Body of pancreas (tissue), 4 donors: Measurements from ENCODE around the gene VPS37B. TPM values are rescaled to one million over a fixed set of nuclear protein-coding genes. Genes with fewer than 3 reads are reported as not detected.
A peak's percentile ranks its signal among the peaks of the same experiment; 100 is the strongest.

ENCODE experiments used
- ATAC-seq: fragments of 150-250 bp; one replicate; pipeline ENCODE4 v1.9.1; 2016
- DNase-seq, 4 donors: peaks; one replicate each; pipeline ENCODE4 v3.0.0-alpha.2; 2019
- H3K27ac ChIP-seq, 4 donors: fragments of 200-600 bp; sonication (generic); 1 replicate in 3 of 4; 2 replicates in 1 of 4; pipeline versions ENCODE4 v1.5.1 to v1.6.1; 2016 to 2019; ENCODE audit warnings: mild to moderate bottlenecking in 1 of 4, mixed read lengths in 1 of 4, moderate library complexity in 1 of 4
- H3K27me3 ChIP-seq, 2 donors: fragments of 200-600 bp; sonication (generic); one replicate each; pipeline ENCODE4 v1.6.0; 2016; ENCODE audit warnings: mild to moderate bottlenecking in 1 of 2
- H3K36me3 ChIP-seq, 2 donors: fragments of 200-600 bp; sonication (generic); replicated peaks in 1 of 2; 2 replicates each; pipeline ENCODE4 v1.5.1; 2016; ENCODE audit warnings: low read depth in 2 of 2; ENCODE audit not compliant: insufficient read depth in 1 of 2
- H3K4me1 ChIP-seq: fragments of 200-600 bp; sonication (generic); one replicate; pipeline ENCODE4 v1.6.0; 2016
- H3K4me3 ChIP-seq, 2 donors: fragments of 200-600 bp; sonication (generic); 1 replicate in 1 of 2; 2 replicates in 1 of 2; pipeline ENCODE4 v1.5.1; 2016 to 2019
- H3K9me3 ChIP-seq, 3 donors: fragments of 200-600 bp; sonication (generic); 1 replicate in 2 of 3; 2 replicates in 1 of 3; pipeline ENCODE4 v1.5.1; 2016
- POLR2A ChIP-seq, 3 donors: fragments of 450-650 bp; IDR thresholded peaks; one replicate each; pipeline ENCODE4 v1.6.1; 2016; ENCODE audit warnings: antibody characterized with exemption in 3 of 3, mild to moderate bottlenecking in 2 of 3
- WGBS, 2 donors: methylation state at CpG; one replicate each; pipeline ENCODE4 v1.1.5; 2017; 5-methylcytosine and 5-hydroxymethylcytosine counted together
- intact Hi-C: fragments of 100-400 bp; cut with DNase I; formaldehyde crosslinking; loops from one replicate; pipeline ENCODE4 v1.15.1; 2023
- total RNA-seq, 2 donors: library from RNA; depleted of rRNA; stranded (reverse); fragments of >200 nt; gene quantifications; one replicate each; pipeline ENCODE4 v1.1.0, GENCODE V29; 2016
- TF ChIP-seq, protein P1 (sequence below), 7 experiments: fragments of 450-650 bp in 4 of 7; fragments of 200-600 bp in 3 of 7; sonication (generic) in 3 of 7; IDR thresholded peaks; one replicate each; pipeline ENCODE4 v1.5.1; 2016 to 2019; ENCODE audit warnings: antibody characterized with exemption in 7 of 7

Gene VPS37B
- total RNA-seq, 2 donors from 2014 or later, result 18.7 to 46.8 TPM

DNA sequence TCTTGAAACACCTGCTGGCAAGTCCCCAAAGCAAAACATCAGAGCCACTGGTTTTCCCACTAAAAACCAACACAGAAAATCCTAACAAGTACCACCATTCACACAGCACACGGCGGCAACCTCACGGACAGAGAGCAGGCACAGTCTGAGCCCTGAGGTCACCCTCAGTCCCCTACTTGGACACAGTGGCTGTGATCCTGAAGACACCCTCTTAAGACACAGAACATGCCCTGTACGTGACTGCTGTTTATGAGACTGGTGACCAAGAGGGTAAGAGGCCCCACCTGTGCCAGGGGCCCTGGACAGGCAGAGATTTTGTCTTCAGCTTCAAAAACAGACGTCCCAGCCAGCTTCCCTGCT lies 31.1 kb downstream of the VPS37B start:
- intact Hi-C loops, result no loop called here
- H3K36me3 ChIP-seq, result no peaks in the 10 kb centered on the region
- H3K4me3 ChIP-seq, result no peak overlapping the region

DNA sequence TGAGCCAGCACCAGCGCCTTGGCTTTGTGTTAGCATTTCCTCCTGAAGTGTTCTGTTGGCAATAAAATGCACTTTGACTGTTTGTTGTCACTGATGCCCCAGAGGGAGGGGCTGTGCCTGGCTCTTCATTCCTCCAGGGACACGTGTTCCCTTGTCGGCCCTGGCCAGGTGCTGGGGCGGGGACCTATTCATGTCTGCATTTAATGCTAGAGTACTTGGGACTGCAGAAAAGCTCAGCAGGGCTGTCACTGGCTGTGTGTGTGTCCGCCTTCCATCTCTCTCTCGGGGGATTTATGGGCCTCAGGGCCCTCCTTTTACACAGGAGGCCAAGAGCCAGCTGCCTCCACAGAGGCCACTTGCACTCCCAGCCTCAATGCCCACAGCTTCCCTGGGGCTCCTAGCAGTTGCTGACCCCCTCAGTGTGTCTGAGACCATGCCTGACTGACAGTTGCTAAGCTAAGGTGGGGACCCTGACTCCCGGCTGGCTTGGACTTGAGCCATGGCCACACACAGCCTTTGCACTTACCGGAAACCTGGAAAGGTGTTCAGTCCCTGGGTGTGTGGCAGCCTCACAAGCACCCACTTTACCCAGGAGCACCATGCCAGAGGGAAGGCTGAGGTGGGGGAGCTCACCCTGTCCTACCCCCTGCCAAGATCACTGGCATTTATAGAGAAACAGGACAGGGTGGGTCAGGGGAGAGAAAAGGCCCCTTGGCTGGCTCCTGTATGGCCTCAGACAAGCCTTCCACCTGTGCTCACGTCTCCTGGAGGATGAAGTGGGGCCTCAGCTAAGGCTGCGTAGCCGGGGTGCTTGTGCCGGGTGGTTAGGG lies 32.8 kb downstream of the VPS37B start:
- intact Hi-C loops, result no loop called here
- ATAC-seq, result no peak

More for the DNA sequence above, 31.1 kb downstream of the VPS37B start:
- ATAC-seq (no peak), DNase-seq (no peak)
- TF ChIP-seq, protein P1, sequence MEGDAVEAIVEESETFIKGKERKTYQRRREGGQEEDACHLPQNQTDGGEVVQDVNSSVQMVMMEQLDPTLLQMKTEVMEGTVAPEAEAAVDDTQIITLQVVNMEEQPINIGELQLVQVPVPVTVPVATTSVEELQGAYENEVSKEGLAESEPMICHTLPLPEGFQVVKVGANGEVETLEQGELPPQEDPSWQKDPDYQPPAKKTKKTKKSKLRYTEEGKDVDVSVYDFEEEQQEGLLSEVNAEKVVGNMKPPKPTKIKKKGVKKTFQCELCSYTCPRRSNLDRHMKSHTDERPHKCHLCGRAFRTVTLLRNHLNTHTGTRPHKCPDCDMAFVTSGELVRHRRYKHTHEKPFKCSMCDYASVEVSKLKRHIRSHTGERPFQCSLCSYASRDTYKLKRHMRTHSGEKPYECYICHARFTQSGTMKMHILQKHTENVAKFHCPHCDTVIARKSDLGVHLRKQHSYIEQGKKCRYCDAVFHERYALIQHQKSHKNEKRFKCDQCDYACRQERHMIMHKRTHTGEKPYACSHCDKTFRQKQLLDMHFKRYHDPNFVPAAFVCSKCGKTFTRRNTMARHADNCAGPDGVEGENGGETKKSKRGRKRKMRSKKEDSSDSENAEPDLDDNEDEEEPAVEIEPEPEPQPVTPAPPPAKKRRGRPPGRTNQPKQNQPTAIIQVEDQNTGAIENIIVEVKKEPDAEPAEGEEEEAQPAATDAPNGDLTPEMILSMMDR (IDR thresholded peaks at IDR 0.05), result no peak
- no peak for TF ChIP-seq POLR2A (IDR thresholded peaks at IDR 0.05)
- Histone ChIP-seq H3K9me3 (no peaks in the 10 kb centered on the region), H3K27me3 (no peaks in the 10 kb centered on the region), H3K4me1 (peaks cover 95% of the 10 kb centered on the region), H3K27ac (peak overlapping the region in 3 of 4 donors; percentile 72 to 89 (median 83))
- 63 to 80% methylated on average over 5 of the region's 5 CpGs for WGBS, 2 donors

DNA sequence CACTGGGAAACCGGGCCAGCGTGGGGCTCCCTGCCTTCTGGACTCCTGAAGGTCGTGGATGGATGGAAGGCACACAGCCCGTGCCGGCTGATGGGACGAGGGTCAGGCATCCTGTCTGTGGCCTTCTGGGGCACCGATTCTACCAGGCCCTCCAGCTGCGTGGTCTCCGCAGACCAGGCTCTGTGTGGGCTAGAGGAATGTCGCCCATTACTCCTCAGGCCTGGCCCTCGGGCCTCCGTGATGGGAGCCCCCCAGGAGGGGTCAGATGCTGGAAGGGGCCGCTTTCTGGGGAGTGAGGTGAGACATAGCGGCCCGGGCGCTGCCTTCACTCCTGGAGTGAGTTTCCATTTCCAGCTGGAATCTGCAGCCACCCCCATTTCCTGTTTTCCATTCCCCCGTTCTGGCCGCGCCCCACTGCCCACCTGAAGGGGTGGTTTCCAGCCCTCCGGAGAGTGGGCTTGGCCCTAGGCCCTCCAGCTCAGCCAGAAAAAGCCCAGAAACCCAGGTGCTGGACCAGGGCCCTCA lies 33.8 kb downstream of the VPS37B start:
- DNase-seq (peak in 1 of 4 donors; percentile 6), ATAC-seq (no peak)
- H3K27me3 ChIP-seq, result no peaks in the 10 kb centered on the region
- WGBS, 2 donors, result 74 to 78% methylated on average over 7 to 20 of the region's 20 CpGs
- H3K27ac ChIP-seq, result peak overlapping the region in 2 of 4 donors; percentile 54 to 78
- H3K36me3 ChIP-seq, result peaks cover 0 to 4% of the 10 kb centered on the region in 2 donors
- peaks cover 72% of the 10 kb centered on the region for H3K4me1 ChIP-seq
- TF ChIP-seq, protein P1 (IDR thresholded peaks at IDR 0.05), result no peak
- TF ChIP-seq POLR2A (IDR thresholded peaks at IDR 0.05), result no peak
- H3K9me3 ChIP-seq, result no peaks in the 10 kb centered on the region
- no peak overlapping the region for H3K4me3 ChIP-seq
- intact Hi-C loops, result no loop called here

More for the DNA sequence above, 32.8 kb downstream of the VPS37B start:
- Histone ChIP-seq H3K9me3 (no peaks in the 10 kb centered on the region), H3K27me3 (no peaks in the 10 kb centered on the region), H3K27ac (peak overlapping the region in 3 of 4 donors; percentile 26 to 78 (median 61)), H3K4me1 (peaks cover 82% of the 10 kb centered on the region), H3K4me3 (no peak overlapping the region), H3K36me3 (peaks cover 0 to 2% of the 10 kb centered on the region in 2 donors)
- peak in 1 of 3 donors; percentile 8 for TF ChIP-seq POLR2A (IDR thresholded peaks at IDR 0.05)
- TF ChIP-seq, protein P1 (IDR thresholded peaks at IDR 0.05), result no peak
- WGBS, 2 donors, result 61 to 66% methylated on average over 6 to 11 of the region's 12 CpGs
- peak in 3 of 4 donors; percentile 41 to 68 (median 58) for DNase-seq

DNA sequence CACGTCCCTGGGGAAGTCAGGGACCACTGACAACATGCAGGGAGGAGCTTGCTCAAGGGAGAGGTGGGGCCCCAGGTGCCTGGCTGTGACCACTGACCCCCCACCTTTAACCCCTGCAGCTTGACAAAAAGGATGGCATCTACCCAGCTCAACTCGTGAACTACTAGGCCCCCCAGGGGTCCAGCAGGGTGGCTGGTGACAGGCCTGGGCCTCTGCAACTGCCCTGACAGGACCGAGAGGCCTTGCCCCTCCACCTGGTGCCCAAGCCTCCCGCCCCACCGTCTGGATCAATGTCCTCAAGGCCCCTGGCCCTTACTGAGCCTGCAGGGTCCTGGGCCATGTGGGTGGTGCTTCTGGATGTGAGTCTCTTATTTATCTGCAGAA lies 34.3 kb downstream of the VPS37B start:
- 63% methylated on average over 4 of the region's 5 CpGs; no CpG with 5 or more reads in 1 of the 2 donors for WGBS, 2 donors
- peak in 1 of 4 donors; percentile 4 for DNase-seq
- intact Hi-C loops, result no loop called here

More for the DNA sequence above, 34.3 kb downstream of the VPS37B start:
- peaks cover 66% of the 10 kb centered on the region for H3K4me1 ChIP-seq
- H3K27me3 ChIP-seq, result no peaks in the 10 kb centered on the region
- H3K36me3 ChIP-seq, result peaks cover 0 to 6% of the 10 kb centered on the region in 2 donors
- no peaks in the 10 kb centered on the region for H3K9me3 ChIP-seq
- no peak overlapping the region for H3K4me3 ChIP-seq
- no peak for ATAC-seq
- peak overlapping the region in 2 of 4 donors; percentile 54 to 78 for H3K27ac ChIP-seq
- no peak for TF ChIP-seq POLR2A (IDR thresholded peaks at IDR 0.05)
- TF ChIP-seq, protein P1 (IDR thresholded peaks at IDR 0.05), result no peak
